HG03565 (cell line): ENCODE data around the gene SLC30A4.

Source experiments
- ATAC-seq: cut with Tn5 transposase; IDR thresholded peaks from one replicate; pipeline ENCODE4 v1.9.1; 2021; ENCODE audit warnings: mild to moderate bottlenecking, moderate library complexity; ENCODE audit not compliant: unreplicated experiment

SLC30A4 gene

DNA sequence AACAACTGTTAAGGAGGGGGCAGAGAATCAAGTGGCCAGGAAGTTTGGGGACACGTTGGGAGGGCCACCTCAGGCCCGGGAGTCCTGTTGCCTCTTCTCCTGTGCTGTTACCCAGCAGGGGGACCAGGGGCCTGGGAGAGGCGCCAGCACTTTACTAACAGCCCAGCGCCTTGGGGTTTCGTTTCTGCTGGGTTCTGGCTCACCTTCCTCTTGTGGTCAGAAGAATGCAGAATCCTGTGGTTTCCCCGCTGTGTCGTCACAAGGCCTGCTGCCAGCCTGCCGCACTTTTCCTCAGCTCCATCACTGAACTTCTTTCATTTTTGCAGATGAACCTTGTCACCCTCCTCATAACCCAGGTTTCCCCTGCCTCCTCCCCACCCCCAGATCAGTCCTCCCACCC is 67.7 kb downstream of the SLC30A4 start:
- no peak for ATAC-seq

DNA sequence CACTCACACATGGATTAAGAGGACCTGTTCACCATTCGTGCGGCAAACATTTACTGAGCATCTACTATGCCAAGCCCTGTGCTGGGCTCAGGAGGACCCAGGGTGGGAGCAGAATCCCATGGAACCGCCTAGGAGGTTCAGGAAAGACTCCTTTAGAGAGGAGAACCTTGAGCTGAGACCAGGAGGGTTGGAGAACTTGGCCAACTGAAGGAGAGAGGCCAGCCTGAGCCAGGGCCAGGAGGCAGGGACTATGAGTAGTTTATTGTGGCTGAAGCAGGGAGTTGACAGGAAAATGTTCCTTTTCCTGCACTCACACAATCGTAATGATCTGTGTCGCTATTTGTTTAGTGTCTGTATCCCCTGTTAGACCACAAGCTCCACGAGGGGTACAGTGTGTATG is 71.3 kb downstream of the SLC30A4 start:
- no peak for ATAC-seq

DNA sequence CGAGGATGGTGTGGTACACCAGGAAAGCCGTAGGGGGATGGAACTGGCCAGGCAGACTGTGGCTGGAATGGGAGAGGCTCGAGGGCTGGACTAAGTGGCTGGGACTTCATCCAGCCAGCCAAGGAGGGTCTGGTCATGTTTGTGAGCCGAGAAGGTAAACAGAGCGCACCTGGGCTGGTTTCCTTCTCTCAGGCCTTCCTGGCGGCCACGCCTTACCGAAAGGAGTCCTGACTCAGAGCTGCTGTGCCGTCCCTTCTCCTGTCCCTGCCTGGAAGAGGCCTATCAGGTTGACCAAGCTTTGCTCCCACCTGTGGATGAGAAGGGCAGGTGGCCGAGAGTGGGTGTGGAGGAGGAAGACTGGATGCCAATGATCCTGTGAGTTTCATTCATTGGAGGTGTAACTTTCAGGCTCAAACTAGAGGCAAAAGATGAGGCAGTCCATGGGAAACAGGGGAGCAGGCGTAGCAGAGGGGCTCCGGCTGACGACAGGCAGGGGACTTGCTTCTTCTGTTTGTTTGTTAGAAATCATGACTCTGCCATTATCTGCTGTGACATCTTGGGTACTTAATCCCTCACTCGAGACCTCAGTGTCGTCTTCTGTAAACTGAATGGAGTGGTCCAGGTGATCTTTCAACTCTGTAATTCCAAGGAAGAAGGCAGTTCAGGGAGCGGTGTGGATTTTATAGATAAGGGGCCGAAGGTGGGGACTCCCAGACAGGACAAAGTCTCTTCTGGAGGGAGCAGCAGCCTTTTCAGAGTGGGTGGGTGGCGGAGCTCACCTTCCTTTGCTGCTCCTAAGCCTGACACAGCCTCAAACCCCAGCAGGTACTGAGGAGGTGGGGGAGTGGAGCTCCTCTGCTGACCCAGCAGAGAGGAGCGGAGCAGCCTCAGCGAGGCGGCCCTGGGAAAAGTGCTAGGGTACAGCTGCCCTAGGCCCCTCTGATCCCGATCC is 72.4 kb downstream of the SLC30A4 start:
- ATAC-seq: no peak

DNA sequence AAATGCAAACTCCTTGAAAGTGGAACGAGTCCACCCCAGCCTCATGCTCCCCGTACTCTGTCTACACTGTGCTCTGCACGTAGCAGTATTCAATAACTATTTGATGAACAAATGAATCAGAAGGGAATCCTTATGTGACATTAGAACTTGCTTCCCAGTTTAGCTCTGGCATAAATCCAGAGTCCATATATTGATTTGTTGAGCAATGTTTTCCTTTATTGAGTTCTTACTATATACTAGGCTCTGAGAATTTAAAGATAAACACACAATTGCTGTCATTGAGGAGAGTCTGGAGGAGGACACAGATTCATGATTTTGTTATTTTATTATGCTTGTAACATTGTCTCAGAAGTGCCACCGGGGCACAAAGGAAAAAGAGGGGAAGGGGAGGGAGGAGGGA is 73.2 kb downstream of the SLC30A4 start:
- no peak for ATAC-seq

DNA sequence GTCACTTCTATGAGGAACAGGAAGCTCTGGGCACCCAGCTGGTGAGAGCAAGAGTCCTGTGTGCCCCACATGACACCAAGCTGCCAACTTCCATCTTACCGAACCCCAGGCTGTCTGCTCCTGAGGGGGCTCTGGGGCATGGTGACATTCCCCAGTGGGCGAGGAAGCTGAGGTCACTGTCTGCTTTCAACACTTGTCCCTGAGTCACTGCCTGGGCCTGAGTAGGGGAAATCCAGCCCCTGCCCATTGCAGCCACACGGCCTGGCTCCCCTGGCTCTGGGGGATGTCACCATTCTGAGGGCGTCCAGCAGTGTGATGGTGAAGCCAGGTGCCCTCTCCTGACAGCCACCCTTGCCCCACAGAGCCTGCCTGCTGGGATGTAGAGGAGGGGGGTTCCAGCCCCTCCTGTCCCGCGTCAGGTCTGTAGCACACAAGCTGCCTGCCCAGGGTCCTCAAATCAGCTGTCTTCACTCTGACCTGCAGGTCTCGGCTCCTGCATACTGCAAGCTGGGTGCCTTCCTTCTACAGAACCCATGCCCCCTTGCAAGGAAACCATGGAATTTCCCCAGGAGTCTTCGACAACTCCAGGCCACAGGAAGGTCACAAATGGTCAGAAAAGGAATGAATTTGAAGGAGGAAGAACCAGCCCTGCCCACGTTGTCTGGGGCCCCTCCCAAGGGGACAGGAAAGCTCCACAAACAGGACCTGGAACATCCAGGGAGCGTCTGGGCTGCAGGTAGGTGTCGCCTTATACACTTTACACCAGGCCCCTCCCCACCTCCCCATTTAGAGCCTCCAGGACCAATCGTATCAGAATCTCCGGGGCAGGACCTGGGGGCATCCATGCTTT is 74.3 kb downstream of the SLC30A4 start:
- no peak for ATAC-seq

DNA sequence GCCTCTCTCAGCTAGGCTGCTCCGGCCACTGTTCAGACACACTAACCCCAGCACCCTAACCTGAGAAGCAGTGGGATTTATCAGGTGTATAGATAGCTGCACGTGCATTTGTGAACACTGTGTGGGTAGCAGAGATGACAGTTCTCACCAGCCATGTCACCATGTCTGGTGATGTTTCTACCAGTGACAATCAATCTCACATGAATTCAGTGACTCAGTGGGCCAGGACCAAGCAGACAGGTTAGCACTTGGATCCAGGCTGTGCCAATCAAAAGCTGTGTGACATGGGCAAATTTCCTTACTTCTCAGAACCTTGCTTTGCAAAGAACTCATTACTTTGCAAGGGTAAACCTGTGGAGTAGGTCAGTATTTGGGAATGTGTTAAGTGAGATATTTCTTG is 78.9 kb downstream of the SLC30A4 start:
- ATAC-seq: no peak

DNA sequence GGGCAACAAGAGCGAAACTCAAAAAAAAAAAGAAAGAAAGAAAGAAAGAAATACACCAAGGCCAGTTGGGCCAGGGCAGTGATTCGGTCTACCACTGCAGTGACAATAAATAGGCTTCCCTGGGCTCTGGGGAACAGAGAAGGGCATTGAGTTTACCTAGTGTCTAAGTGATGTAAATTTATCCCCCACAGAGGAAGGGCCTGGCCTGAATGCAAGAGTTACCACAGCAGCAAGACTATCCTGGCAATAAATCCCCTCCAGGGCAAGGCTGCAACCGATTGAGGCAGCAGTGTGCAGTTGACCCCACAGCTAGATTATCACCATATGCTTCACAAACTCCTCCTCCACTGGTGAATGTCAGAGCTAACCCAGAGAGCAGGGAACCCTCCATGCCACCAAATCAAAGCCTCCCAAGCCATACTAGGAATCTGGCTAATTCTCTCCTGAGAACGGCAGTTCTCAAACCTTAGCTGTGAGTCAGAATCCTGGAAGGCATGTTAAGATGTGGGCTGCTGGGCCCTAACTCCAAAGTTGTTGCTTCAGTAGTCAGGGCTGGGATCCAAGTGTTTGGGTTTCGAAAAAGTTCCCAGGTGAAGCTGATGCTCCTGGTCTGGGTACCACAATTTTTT is 79.9 kb downstream of the SLC30A4 start:
- ATAC-seq: no peak

DNA sequence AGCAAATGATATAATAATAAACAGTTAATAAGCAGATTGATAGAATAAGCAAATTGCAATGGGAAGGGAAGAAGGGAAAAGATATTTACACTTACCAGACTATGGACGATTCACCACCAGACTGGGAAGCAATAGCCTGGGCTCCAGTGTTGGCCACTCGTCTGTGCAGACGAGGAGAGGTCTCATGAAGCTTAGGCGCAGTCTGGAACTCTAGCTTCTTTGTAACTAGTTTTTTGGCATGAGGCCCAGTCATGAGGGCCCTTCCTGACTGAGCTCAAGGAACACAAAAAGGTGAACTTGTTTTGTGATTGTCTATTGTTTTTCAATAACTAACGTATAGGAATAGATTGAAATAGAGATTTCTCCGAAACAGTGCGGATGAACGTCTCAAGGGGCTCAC is 80.9 kb downstream of the SLC30A4 start:
- no peak for ATAC-seq

DNA sequence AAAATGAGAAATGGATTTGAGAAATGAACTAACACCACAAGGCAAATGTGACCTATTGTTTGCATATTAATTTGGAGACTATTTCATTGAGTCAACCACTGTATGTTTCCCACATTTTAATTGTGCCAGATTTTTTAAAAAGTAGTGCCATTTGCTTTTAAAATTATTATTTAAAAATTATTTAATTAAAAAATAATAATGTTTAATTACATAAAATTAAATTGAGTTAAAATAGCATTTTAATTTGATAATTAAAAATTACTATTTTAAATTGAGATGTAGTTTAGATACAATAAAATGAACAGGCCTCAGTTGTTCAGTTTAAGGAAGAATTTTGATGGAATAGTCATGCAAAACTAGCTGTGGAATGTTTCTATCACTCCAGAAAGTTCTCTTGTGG is 81.5 kb downstream of the SLC30A4 start:
- no peak for ATAC-seq

DNA sequence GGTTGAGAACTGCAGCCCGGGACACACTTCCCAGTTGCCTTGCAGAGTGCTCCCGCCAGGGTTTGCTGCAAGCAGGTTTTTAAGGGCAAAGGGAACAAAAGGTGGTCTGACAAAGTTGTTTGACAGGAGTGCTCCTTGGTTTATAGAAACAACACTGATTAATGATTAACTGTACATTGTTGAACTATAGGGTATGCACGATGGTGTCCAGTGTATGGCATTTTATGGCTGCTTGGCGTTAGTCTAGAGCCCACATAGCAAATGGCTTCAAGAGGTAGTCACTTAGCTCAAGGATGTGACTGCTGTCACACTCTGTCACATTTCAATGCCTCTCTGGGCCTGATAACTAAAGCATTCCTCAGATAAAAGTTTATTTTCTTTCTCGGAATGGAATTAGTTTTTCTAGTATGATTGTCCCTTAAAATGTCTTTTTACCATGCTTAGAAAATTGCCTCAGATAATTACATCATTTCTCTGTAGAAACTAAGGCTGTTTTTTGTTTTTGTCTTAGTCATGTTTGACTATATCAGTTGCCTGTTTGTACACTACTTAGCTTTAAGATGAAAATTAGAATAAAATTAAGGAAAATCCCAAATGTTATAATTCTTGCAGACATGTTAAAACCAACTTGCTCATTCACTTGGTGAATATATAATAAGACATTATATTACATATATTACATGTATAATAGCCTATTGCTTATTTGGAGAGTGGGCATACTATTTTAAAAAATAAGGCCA is 82.9 kb downstream of the SLC30A4 start:
- ATAC-seq: no peak

DNA sequence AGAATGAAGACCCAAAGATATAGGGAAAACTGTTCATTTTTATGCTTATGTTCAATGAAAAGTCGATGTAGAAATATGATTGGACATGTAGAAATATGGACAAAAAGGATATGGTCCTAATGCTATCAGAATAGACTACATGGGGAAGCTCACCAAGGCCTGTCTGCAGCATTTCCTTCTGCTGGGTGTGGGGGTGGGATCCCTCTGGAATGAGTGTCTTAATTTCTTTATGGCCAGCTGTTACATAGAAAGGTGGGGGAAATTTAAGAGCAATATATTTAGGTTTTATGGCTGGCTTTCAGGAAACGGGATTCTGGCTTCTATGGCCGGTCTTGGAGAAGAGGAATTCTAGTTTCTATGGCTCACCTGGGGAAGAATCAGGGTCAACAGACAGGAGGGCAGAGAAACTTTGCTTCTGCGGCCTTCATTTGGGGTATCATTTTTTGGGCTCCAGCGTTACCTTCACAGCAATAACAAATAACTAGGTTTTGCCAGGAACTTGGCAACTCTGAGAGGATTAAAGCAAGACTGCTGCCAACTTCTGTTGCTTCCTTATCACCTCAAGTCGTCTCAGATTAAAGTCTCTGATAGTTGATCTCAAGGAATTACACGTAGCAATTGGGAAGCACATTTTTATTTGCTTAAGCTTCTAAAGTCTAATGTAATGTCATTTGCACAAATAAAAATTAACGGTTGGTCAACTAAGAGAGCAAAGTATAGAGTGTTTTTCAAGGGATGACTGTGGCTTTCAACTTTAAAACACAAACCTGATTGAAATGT is 87.2 kb downstream of the SLC30A4 start:
- no peak for ATAC-seq

DNA sequence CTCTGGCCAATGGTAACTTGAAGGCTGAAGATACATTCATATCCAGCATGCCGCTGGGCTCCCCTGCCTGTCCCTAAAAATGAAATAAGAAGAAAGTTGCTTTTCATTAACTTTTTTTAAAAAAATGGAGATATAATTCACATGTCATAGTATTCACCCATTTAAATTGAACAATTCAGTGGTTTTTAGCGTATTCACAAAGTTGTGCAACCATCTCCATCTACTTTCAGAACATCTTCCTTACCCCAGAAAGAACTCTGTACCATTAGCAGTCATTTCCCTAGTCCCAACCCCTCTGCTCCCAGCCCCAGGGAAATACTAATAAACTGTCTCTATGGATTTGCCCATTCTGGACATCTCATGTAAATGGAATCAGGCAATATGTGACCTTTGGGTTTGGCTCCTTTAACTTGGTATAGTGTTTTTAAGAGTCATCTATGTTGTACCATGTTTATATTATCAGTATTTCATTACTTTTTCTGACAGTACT is 88.4 kb downstream of the SLC30A4 start:
- ATAC-seq: no peak

DNA sequence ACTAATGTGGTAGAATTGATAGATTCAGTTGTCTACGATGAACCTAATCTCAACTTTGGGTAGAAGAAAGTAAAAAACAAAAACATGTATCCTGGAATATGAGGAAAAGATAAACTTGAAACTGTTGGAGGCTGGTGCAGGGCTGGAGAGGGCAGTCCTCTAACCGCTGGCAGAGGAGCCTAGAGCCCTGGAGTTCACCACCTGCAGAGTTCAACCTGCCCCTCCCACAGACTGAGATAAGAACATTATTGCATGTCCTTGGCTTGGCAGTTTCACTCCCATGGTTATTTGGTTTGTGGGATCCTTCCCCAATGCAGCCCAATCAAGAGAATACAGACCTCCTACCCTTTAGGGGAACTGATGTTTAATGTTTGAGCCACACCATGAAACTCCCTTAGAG is 91.0 kb downstream of the SLC30A4 start:
- ATAC-seq: no peak

DNA sequence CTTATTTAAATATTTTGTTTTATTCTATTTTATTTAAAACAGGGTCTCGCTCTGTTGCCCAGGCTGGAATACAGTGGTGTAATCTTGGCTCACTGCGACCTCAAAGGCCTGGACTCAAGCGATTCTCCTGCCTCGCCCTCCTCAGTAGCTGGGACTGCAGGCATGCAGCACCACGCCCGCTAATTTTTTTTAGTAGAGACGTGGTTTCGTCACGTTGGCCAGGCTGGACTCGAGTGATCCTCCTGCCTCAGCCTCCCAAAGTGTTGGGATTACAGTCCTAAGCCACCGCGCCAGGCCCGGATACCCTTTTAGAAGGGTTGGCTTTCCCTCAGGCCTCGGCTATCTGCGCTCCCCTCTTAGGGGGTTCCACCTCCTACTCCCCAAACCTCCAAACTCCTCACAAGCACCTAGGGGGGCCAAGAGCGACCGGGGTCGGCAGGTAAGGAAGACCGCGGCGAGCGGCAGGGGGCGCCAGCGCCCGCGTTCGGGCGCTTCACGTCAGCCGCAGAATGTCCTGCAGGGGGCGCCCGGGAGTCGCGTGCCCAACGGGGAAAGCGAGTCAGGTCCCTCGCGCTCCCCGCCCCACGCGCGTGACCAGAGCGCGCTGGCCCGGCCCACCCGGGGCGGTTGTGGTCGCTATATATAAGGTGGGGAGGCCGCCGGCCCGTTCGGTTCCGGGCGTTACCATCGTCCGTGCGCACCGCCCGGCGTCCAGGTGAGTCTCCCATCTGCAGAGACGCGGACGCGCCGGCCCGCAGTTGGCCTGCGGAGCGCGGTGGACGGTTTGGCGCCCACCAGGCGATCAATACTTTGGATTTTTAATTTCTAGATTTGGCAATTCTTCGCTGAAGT is 92.4 kb downstream of the SLC30A4 start:
- ATAC-seq: no peak
